HUES48 (cell line): ENCODE measurements around the gene AGAP6.
"Not testable (repeated sequence)": the region's sequence is repeated elsewhere in the genome, so short reads cannot be mapped to it uniquely, and the experiment has no call there.

ENCODE experiments used
- H3K27ac ChIP-seq: one replicate; pipeline ENCODE4 v1.7.0; 2013; ENCODE audit warnings: low read depth, low read length, inconsistent platforms
- H3K27me3 ChIP-seq: 2 replicates; pipeline ENCODE4 v1.6.1; 2013; ENCODE audit warnings: mild to moderate bottlenecking, low read length; ENCODE audit not compliant: control insufficient read depth, insufficient read depth
- H3K36me3 ChIP-seq: 2 replicates; pipeline ENCODE4 v1.6.1; 2013; ENCODE audit warnings: low read length; ENCODE audit not compliant: control insufficient read depth, insufficient read depth
- H3K4me1 ChIP-seq: 2 replicates; pipeline ENCODE4 v1.6.1; 2013; ENCODE audit warnings: mild to moderate bottlenecking, low read length; ENCODE audit not compliant: control insufficient read depth, insufficient read depth
- H3K4me3 ChIP-seq: 2 replicates; pipeline ENCODE4 v1.5.1; 2013; ENCODE audit warnings: mild to moderate bottlenecking, low read depth, low read length
- H3K9ac ChIP-seq: 2 replicates; pipeline ENCODE4 v1.6.1; 2013; ENCODE audit warnings: mild to moderate bottlenecking, low read depth, low read length, moderate library complexity
- H3K9me3 ChIP-seq: 2 replicates; pipeline ENCODE4 v1.6.1; 2013; ENCODE audit warnings: low read length; ENCODE audit not compliant: control insufficient read depth, insufficient read depth

Gene AGAP6

DNA sequence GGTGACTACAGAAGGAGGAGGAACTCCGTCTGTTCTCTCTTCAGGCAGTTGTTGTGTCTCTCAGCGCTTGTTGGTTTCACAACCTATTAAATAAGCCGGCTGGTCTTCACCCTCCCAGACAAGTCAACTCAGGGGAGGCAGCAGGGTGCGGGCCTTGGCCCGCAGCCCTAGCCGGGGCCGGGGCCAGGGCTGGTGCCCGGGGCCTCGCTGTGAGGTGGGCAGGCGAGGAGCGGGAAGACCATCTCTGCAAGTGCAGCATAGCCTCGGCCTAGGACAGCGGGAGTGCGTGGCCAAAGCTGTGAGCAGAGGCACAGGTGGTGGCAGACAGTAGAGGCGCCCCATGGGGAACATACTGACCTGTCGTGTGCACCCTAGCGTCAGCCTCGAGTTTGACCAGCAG is at the start of gene AGAP6:
TSS of gene AGAP6 (plus strand) at position 31 of the 400 bp plus-strand sequence. CDS start at position 341, 310 bp downstream.
- not testable (repeated sequence) for H3K4me1 ChIP-seq, H3K4me3 ChIP-seq, H3K9ac ChIP-seq, H3K27ac ChIP-seq, H3K27me3 ChIP-seq, H3K36me3 ChIP-seq, H3K9me3 ChIP-seq

- not testable (repeated sequence) for H3K27me3 ChIP-seq, H3K9me3 ChIP-seq, H3K4me1 ChIP-seq, H3K36me3 ChIP-seq
- H3K9ac ChIP-seq = peak within 1 kb of the TSS; percentile 87
- H3K27ac ChIP-seq = peak within 1 kb of the TSS; percentile 85
- H3K4me3 ChIP-seq = peak within 1 kb of the TSS; percentile 94
Observed at GRCh38 chr10:49941447-49942338, 46.5 kb upstream of the AGAP6 start, which contains the start of the genes PARG and TIMM23B. TSS of gene PARG (minus strand) at chr10:49942027. CDS start at chr10:49941725, 302 bp downstream. TSS of gene TIMM23B (plus strand) at chr10:49942053. CDS start at chr10:49942195, 142 bp downstream.

DNA sequence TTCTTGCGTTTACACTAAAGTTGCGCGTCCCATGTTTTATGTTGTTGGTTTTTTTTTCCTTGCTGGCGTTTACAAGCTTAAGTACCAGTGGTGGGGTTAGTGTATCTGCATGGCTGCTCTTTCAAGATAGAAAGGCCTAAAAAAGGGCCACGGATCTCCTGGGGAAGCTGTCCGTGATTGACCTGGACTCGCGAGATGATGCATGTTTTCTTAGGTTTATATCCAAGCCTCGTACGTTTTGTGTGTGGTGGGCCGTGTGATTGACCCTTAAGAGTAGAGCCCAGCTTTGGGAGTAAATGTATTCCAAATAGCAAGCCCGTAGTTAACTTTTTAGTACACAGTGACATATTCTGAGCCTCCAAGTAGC is 45.9 kb upstream of the AGAP6 start:
- H3K27me3 ChIP-seq, H3K4me1 ChIP-seq, H3K36me3 ChIP-seq, H3K9me3 ChIP-seq: not testable (repeated sequence)
- Histone ChIP-seq H3K4me3 (peak overlapping the region; percentile 94), H3K9ac (peak overlapping the region; percentile 87), H3K27ac (peak overlapping the region; percentile 85)

- not testable (repeated sequence) for H3K27me3 ChIP-seq, H3K36me3 ChIP-seq, H3K9me3 ChIP-seq, H3K9ac ChIP-seq, H3K4me3 ChIP-seq, H3K4me1 ChIP-seq, H3K27ac ChIP-seq
Observed at GRCh38 chr10:49943607-49944006, 44.6 kb upstream of the AGAP6 start.

DNA sequence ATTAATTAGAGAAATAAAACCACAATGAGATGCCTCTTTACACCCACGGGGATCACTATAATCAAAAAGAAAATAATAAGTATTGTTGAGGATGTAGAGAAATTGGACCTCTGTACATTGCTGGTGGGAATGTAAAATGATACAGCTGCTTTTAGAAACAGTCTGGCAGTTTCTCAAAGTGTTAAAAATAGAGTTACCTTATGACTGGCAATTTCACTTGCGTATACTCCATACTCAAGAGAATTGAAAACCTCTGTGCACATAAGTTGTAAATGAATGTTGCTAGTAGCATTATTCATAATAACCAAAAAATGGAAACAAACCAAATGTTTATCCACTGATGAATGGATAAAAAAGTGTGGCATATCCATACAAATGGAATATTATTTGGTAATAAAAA is 40.1 kb upstream of the AGAP6 start:
- not testable (repeated sequence) for H3K4me3 ChIP-seq, H3K27ac ChIP-seq, H3K4me1 ChIP-seq, H3K9me3 ChIP-seq, H3K9ac ChIP-seq, H3K27me3 ChIP-seq
- peaks cover 11% of the 10 kb centered on the region for H3K36me3 ChIP-seq

GRCh38 chr10:49948737-49949136 is 39.5 kb upstream of the AGAP6 start:
- not testable (repeated sequence) for H3K9ac ChIP-seq, H3K9me3 ChIP-seq, H3K4me3 ChIP-seq, H3K27me3 ChIP-seq, H3K4me1 ChIP-seq, H3K27ac ChIP-seq
- H3K36me3 ChIP-seq = peaks cover 12% of the 10 kb centered on the region

DNA sequence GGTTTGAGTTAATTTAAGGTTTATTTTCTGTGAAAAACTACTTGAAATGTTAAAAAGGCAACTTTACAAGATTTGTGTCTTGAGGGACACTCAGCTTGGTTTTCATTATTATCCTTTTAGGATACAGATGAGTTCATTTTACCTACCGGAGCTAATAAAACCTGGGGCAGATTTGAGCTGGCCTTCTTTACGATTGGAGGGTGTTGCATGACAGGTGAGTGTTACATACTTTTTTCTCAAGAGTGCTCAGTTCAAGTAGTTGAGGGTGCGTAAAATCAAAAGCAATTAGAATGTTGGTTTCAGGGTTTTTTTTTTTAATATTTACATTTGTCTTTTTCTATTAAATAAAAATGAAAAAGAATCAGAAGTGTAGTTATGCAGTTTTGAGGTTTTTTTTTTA is 36.2 kb upstream of the AGAP6 start:
- H3K27me3 ChIP-seq, H3K4me3 ChIP-seq, H3K9ac ChIP-seq, H3K4me1 ChIP-seq, H3K27ac ChIP-seq, H3K9me3 ChIP-seq: not testable (repeated sequence)
- H3K36me3 ChIP-seq = peaks cover 24% of the 10 kb centered on the region

GRCh38 chr10:49953122-49953521 is 35.1 kb upstream of the AGAP6 start:
- not testable (repeated sequence) for H3K4me1 ChIP-seq, H3K9me3 ChIP-seq, H3K27ac ChIP-seq, H3K27me3 ChIP-seq, H3K9ac ChIP-seq, H3K4me3 ChIP-seq
- peaks cover 31% of the 10 kb centered on the region for H3K36me3 ChIP-seq

DNA sequence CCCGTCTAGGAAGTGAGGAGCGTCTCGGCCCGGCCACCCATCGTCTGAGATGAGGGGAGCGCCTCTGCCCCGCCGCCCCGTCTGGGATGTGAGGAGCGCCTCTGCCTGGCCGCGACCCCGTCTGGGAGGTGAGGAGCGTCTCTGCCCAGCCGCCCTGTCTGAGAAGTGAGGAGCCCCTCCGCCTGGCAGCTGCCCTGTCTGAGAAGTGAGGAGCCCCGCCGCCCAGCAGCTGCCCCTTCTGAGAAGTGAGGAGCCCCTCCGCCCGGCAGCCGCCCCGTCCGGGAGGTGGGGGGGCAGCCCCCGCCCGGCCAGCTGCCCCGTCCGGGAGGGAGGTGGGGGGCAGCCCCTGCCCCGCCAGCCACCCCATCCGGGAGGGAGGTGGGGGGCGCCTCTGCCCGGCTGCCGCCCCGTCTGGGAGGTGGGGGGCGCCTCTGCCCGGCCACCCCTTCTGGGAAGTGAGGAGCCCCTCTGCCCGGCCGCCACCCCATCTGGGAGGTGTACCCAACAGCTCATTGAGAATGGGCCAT is 17.8 kb upstream of the AGAP6 start:
- H3K4me3 ChIP-seq, H3K27me3 ChIP-seq, H3K27ac ChIP-seq, H3K36me3 ChIP-seq, H3K4me1 ChIP-seq, H3K9me3 ChIP-seq, H3K9ac ChIP-seq: not testable (repeated sequence)

GRCh38 chr10:49971466-49971865 is 16.7 kb upstream of the AGAP6 start:
- not testable (repeated sequence) for H3K9me3 ChIP-seq, H3K27ac ChIP-seq, H3K36me3 ChIP-seq, H3K9ac ChIP-seq, H3K27me3 ChIP-seq, H3K4me3 ChIP-seq, H3K4me1 ChIP-seq

DNA sequence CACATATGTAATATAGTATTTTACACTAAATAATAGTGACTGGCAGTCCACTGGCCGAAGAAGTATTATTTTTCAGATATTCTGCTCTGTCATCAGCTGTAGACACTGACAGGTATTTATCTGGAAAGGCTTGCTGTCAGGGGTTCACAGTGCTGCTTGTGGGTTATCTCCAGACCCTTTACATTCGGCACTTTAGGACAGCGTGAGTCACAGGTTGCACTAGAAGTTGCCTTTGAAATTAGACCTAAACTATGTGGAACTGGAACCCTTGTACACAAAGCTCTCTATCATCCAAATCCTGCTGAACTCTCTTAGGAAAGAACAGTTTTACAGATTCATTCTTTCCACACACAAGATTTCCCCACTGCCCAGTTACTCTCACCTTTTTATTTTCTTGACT is 16.1 kb upstream of the AGAP6 start:
- not testable (repeated sequence) for H3K9ac ChIP-seq, H3K36me3 ChIP-seq, H3K4me3 ChIP-seq, H3K27me3 ChIP-seq, H3K27ac ChIP-seq, H3K9me3 ChIP-seq, H3K4me1 ChIP-seq
